ENCODE measurements around the gene NDUFAF2.
A peak's percentile ranks its signal among the peaks of the same experiment; 100 is the strongest.
"Not testable (repeated sequence)": the region's sequence is repeated elsewhere in the genome, so short reads cannot be mapped to it uniquely, and the experiment has no call there.

NDUFAF2 gene, protein sequence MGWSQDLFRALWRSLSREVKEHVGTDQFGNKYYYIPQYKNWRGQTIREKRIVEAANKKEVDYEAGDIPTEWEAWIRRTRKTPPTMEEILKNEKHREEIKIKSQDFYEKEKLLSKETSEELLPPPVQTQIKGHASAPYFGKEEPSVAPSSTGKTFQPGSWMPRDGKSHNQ

GRCh38 chr5:60944904-60945812, at the start of gene NDUFAF2, which contains the start of gene ERCC8:
NDUFAF2 (plus strand) TSS chr5:60945205; CDS start chr5:60945256, 51 bp downstream.
ERCC8 (minus strand) TSS chr5:60945070; CDS start chr5:60945008, 62 bp downstream.
- DNase-seq (ENCODE audit: low read depth in 2 of 2) = peak; percentile 68 to 74

DNA sequence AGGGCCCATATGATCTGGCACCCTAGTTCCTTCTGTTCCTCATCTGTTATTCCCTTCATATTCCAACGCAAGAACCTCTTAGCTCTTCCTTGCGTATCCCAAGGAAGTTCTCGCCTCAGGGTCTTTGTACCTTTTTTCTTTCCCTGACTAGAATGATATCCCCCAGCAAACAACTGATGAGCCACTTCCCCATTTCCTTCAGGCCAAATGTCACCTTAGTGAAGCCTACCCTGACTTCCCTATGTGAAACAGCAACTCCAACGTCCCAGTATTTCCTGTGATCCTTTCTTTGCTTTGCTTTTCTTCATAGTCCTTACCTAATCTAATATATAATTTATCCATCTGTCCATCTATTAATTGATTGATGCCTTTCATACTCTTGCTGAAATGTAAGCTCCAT, 48.0 kb upstream of the NDUFAF2 start:
- DNase-seq (ENCODE audit: low read depth in 2 of 2) = no peak

DNA sequence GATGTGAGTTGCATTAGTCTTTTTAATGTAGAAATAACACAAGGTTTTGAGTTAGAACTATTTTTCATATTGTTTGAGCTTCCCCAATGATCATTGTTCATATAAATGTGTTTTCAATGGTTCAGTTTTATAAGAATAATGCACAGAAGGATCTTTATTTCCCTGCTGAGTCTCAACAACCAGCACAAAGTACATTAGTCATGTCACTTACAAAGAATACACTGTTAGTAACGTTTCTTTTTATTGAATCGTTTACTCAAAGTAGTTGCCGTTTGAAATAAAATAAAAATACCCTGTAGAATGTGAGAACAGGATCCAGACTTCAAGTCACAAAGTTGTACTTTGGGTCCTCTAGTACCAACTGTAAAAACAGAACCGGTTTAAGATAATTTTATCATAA, 41.6 kb upstream of the NDUFAF2 start:
- DNase-seq (ENCODE audit: low read depth in 2 of 2) = no peak

- peak in 1 of 2 experiments; percentile 10 for DNase-seq (ENCODE audit: low read depth in 2 of 2)
These were observed 28.4 kb upstream of the NDUFAF2 start for GRCh38 chr5:60916646-60917045.

DNA sequence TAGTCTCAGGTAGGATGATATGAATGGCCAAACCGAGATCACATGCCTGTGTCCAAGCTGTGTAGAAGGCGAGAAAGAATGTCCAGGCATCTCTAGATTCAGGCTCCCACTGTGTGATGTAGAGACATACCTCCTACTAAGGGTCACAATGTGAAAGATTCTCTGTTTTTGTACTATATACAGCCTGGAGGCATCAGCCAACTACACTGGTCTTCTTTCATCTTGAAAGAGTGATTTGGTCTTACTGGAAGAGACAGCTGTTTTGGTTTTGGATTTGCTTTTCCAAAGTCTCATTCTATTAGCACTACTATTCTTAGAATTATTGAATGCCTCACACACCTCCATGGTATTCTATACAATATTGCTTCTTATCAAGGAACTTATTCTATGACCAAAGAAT, 26.5 kb upstream of the NDUFAF2 start:
- DNase-seq (ENCODE audit: low read depth in 2 of 2) = no peak

GRCh38 chr5:60927450-60927849, 17.6 kb upstream of the NDUFAF2 start:
- DNase-seq (ENCODE audit: low read depth in 2 of 2) = no peak

DNA sequence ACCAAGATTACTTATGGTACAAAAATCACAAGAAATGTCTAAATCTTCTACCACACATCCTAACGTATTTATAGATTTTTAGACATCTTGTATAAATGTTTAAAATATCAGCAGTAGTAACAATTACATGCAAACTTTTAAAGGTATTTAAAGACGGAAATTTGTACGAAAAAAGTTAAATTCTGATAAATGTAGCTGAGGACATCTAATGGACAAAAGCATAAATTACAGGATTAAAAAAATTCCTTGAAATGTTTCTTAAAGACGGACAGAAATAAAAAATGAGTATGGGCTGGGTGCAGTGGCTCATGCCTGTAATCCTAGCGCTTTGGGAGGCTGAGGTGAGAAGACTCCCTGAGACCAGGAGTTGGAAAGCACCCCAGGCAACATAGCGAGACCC, 16.0 kb upstream of the NDUFAF2 start:
- no peak for DNase-seq (ENCODE audit: low read depth in 2 of 2)

GRCh38 chr5:60943624-60944023, 1.4 kb upstream of the NDUFAF2 start:
- no peak for DNase-seq (ENCODE audit: low read depth in 2 of 2)

DNA sequence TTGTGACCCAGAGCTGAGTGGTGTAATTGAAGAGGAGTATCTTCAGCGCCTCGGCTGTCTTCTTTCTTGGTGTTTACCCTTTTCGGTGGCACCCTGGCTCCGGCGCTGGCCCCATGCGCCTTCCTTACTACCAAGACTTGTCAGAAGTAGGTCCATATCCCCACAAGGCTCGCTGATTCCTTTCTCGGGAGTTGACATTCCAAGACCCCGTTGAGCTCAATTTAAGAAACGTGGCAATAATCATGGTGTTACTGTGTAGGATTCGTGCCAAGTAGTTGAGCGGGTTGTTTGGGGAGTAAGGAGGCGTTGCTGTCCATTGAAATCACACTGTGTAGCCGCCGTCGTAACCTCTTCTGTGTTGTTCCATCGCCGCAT, 795 bp downstream of the NDUFAF2 start:
- DNase-seq (ENCODE audit: low read depth in 2 of 2) = no peak

GRCh38 chr5:60948738-60949137, 3.7 kb downstream of the NDUFAF2 start:
- no peak for DNase-seq (ENCODE audit: low read depth in 2 of 2)

DNA sequence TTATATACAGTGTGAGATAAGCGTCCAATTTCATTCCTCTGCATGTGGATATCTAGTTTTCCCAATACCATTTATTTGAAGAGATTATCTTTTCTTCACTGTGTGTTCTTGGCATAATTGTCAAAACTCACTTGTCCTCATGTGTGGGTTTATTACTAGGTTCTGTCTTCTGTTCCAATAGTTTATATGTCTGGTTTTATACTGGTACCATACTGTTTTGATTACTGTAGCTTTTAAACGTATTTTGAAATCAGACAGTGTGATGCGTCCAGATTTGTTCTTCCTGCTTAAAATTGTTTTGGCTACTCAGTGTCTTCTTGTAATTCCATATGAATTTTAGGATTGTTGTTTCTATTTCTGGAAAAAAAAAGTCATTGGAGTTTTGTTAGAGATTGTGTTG, 10.2 kb downstream of the NDUFAF2 start:
- DNase-seq (ENCODE audit: low read depth in 2 of 2) = no peak

- DNase-seq (ENCODE audit: low read depth in 2 of 2) = no peak
These were observed 13.1 kb downstream of the NDUFAF2 start for GRCh38 chr5:60958088-60958487.

- no peak for DNase-seq (ENCODE audit: low read depth in 2 of 2)
These were observed 13.7 kb downstream of the NDUFAF2 start for GRCh38 chr5:60958712-60959111.

DNA sequence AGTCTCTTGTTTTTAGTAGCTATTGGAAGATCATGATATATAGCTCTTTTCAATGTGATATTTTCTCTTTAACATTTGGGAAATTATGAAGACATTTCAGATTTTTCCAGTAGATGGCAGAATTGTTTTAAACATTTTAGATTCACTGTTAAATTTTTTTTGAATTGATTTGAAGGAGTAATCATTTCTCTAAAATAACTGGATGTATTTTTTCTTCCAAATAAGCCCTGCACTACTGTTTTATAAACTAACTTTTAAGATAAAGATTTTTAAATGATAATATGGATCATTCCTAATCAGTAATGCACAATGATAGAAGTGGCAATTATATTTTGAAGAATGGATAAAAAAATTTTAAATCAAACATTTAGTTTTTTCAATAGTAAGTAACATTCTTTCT, 14.2 kb downstream of the NDUFAF2 start:
- DNase-seq (ENCODE audit: low read depth in 2 of 2) = no peak

- no peak for DNase-seq (ENCODE audit: low read depth in 2 of 2)
These were observed 15.6 kb downstream of the NDUFAF2 start for GRCh38 chr5:60960591-60960990.

DNA sequence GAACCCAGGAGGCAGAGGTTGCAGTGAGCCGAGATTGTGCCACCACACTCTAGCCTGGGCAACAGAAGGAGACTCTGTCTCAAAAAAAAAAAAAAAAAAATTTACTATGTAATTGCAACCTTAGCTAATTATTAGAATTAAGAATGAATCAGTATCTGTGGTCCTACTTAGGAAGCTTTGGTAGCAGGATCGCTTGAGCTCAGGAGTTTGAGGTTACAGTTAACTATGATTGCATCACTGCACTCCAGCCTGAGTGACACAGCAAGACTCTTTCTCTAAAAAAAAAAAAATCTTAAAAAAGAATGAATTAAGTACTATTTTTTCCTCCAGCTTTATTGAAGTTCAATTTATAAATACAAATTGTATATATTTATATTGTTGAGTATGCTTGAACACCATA, 16.7 kb downstream of the NDUFAF2 start:
- no peak for DNase-seq (ENCODE audit: low read depth in 2 of 2)

GRCh38 chr5:60972231-60972630, 27.2 kb downstream of the NDUFAF2 start:
- no peak for DNase-seq (ENCODE audit: low read depth in 2 of 2)

DNA sequence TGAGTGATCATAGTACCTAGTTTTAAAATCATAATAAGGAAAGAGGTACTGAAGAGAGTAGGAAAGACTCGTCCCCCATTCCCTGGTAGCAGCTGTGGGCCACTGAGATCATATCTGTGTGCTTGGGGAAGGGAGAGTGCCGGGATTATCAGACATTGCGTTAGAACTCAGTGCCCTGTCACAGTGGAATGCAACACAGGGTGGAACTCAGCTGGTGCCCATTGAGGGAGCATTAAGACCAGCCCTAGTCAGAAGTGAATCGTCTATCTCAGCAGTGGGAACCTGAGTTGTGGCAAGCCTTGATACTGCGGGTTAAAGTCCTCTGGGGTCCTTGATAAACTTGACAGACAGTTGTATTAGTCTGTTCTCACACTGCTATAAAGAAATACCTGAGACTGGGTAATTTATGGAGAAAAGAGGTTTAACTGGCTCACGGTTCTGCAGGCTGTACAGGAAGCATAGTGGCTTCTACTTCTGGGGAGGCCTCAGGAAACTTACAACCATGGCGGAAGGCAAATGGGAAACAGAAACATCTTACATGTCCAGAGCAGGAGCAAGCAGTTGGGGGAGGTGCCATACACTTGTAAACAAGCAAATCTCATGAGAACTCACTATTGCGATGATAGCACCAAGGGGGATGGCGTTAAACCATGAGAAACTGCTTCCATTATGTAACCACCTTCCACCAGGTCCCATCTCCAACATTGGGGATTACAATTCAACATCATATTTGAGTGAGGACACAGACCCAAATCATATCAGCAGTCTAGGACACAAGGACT, 33.1 kb downstream of the NDUFAF2 start:
- DNase-seq (ENCODE audit: low read depth in 2 of 2) = no peak

- no peak for DNase-seq (ENCODE audit: low read depth in 2 of 2)
These were observed 34.0 kb downstream of the NDUFAF2 start for GRCh38 chr5:60978968-60979367.

- no peak for DNase-seq (ENCODE audit: low read depth in 2 of 2)
These were observed 35.5 kb downstream of the NDUFAF2 start for GRCh38 chr5:60980511-60980910.

- not testable (repeated sequence) for DNase-seq (ENCODE audit: low read depth in 2 of 2)
These were observed 37.1 kb downstream of the NDUFAF2 start for GRCh38 chr5:60982127-60982526.

DNA sequence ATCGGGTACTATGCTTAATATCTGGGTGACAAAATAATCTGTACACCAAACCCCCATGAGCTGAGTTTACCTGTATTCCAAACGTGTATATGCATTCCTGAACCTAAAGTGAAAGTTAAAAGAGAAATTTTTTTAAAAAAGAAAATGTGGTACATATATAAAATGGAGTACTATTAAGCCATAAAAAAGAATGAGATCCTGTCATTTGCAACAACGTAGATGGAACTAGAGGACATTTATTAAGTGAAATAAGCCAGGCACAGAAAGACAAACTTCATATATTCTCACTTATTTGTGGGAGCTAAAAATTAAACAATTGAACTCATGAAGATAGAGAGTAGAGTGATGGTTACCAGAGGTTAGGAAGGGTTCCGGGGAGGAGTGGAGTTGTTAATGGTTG, 44.8 kb downstream of the NDUFAF2 start:
- DNase-seq (ENCODE audit: low read depth in 2 of 2) = no peak
